ENCODE results near the gene TCP11L2. TPM values are rescaled to one million over a fixed set of nuclear protein-coding genes. Genes with fewer than 3 reads are reported as not detected.

Gene TCP11L2
- polyA plus RNA-seq, 1 experiment = 26.5 TPM

- ChIA-PET POLR2A (no interaction called here), CTCF (no interaction called here)
- no peaks in the 10 kb centered on the region for H3K9me3 ChIP-seq (ENCODE audit: control insufficient read depth, insufficient read depth, low read length)
- DNase-seq (ENCODE audit: low read depth, low spot score) = no peak
- TF ChIP-seq, protein P1, sequence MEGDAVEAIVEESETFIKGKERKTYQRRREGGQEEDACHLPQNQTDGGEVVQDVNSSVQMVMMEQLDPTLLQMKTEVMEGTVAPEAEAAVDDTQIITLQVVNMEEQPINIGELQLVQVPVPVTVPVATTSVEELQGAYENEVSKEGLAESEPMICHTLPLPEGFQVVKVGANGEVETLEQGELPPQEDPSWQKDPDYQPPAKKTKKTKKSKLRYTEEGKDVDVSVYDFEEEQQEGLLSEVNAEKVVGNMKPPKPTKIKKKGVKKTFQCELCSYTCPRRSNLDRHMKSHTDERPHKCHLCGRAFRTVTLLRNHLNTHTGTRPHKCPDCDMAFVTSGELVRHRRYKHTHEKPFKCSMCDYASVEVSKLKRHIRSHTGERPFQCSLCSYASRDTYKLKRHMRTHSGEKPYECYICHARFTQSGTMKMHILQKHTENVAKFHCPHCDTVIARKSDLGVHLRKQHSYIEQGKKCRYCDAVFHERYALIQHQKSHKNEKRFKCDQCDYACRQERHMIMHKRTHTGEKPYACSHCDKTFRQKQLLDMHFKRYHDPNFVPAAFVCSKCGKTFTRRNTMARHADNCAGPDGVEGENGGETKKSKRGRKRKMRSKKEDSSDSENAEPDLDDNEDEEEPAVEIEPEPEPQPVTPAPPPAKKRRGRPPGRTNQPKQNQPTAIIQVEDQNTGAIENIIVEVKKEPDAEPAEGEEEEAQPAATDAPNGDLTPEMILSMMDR (IDR thresholded peaks at IDR 0.05; ENCODE audit: low read depth, low read length) = no peak
- H3K27ac ChIP-seq (ENCODE audit: low read depth, low read length) = no peak overlapping the region
- H3K4me3 ChIP-seq (ENCODE audit: low read depth, low read length) = no peak overlapping the region
- H3K27me3 ChIP-seq (ENCODE audit: control insufficient read depth, insufficient read depth, low read length) = peaks cover 8% of the 10 kb centered on the region
Observed at GRCh38 chr12:106276032-106276740, 26.3 kb upstream of the TCP11L2 start.

DNA sequence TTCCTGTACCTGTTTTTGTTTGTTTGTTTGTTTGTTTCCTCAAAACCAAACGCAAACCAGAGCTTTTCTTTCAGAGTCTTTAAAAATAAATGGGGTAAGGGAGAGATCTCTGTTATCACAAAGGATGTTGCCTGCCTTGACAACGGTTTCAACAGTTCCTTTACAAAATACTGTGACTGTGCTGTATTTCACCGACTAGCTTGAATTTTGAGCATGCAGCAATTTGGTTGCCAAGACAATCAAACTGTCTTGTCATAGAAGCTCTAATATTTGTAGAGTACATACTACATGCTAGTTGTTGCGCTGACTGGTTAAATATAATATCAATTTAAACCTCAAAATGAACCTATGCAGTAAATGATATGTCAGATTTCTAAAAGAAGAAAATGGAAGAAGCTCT is 22.4 kb upstream of the TCP11L2 start:
- Histone ChIP-seq H3K27me3 (ENCODE audit: control insufficient read depth, insufficient read depth, low read length) (peaks cover 4% of the 10 kb centered on the region), H3K27ac (ENCODE audit: low read depth, low read length) (no peak overlapping the region), H3K4me3 (ENCODE audit: low read depth, low read length) (no peak overlapping the region), H3K9me3 (ENCODE audit: control insufficient read depth, insufficient read depth, low read length) (peaks cover 8% of the 10 kb centered on the region; the same call in 1 of the 2 replicates)
- POLR2A ChIA-PET = no interaction called here
- CTCF ChIA-PET = interaction anchor here (1.6 kb wide), 1 partner anchor 53 kb away, joined by 5 read pairs; no protein-coding TSS in a partner anchor
- DNase-seq (ENCODE audit: low read depth, low spot score) = no peak
- TF ChIP-seq, protein P1 (IDR thresholded peaks at IDR 0.05; ENCODE audit: low read depth, low read length) = no peak

DNA sequence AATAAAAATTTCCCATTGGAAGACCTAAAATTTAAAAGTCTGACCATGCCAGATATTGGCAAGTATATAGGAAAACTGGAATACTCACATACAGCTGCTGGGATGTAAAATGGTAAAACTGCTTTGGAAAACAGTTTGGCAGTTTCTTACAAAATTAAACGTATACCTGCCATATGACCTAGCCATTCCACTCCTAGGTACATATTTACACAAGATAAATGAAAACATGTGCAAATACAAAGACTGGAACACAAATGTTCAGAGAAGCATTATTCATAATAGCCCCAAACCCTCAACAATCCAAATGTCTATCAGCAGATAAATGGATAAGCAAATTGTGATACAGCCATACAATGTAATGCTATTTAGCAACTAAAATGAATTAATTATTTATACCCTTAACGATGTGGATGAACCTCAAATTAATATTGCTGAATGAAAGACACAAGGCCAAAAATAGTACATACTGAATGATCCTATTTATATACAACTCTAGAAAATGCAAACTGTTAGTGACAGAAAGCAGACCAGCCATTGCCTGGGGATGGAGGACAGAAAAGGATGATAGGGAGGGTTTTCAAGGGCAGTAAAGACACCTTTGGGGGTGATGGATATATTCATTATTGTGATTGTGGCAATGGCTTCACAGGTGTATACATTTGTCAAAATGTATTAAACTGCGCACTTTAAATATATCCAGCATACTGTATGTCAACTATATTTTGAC is 21.3 kb upstream of the TCP11L2 start:
- DNase-seq (ENCODE audit: low read depth, low spot score) = no peak
- ChIA-PET POLR2A (no interaction called here), CTCF (interaction anchor here (0.7 to 3.4 kb wide), 5 partner anchors 9 to 55 kb away, joined by 3 to 33 read pairs (median 4); no protein-coding TSS in a partner anchor)
- Histone ChIP-seq H3K9me3 (ENCODE audit: control insufficient read depth, insufficient read depth, low read length) (peaks cover 8% of the 10 kb centered on the region; the same call in 1 of the 2 replicates), H3K27ac (ENCODE audit: low read depth, low read length) (no peak overlapping the region), H3K4me3 (ENCODE audit: low read depth, low read length) (no peak overlapping the region), H3K27me3 (ENCODE audit: control insufficient read depth, insufficient read depth, low read length) (peaks cover 3% of the 10 kb centered on the region)
- TF ChIP-seq, protein P1 (IDR thresholded peaks at IDR 0.05; ENCODE audit: low read depth, low read length) = no peak

DNA sequence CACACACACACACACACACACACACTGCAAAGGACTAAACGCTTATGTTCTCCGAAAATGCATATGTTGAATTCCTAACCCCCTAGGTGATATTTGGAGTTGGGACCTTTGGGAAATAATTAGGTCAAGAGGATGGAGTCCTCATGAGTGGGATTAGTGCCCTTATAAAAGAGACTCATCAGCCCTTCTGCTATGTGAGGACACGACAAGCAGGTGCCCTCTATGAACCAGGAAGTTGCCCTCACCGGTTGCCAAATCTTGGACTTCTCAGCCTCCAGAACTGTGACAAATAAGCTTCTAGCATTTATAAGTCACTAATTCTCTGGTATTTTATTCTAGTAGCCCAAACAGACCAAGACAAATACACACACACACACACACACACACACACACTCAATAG is 20.7 kb upstream of the TCP11L2 start:
- CTCF ChIA-PET = interaction anchor here (0.7 to 3.4 kb wide), 5 partner anchors 9 to 54 kb away, joined by 3 to 33 read pairs (median 4); no protein-coding TSS in a partner anchor
- POLR2A ChIA-PET = no interaction called here

More for the DNA sequence above, 20.7 kb upstream of the TCP11L2 start:
- DNase-seq (ENCODE audit: low read depth, low spot score) = no peak
- Histone ChIP-seq H3K27me3 (ENCODE audit: control insufficient read depth, insufficient read depth, low read length) (peaks cover 3% of the 10 kb centered on the region), H3K9me3 (ENCODE audit: control insufficient read depth, insufficient read depth, low read length) (peaks cover 8% of the 10 kb centered on the region; the same call in 1 of the 2 replicates), H3K27ac (ENCODE audit: low read depth, low read length) (no peak overlapping the region), H3K4me3 (ENCODE audit: low read depth, low read length) (no peak overlapping the region)
- TF ChIP-seq, protein P1 (IDR thresholded peaks at IDR 0.05; ENCODE audit: low read depth, low read length) = no peak
